Measurements from ENCODE around the gene SRC. TPM values are rescaled to one million over a fixed set of nuclear protein-coding genes. Genes with fewer than 3 reads are reported as not detected.

The SRC gene
- total and polyA plus RNA-seq, 2 of the 8 experiments (the other 6 are each of a cell fraction or from before 2014, with no cell fraction given), result 27.6 to 28.8 TPM

DNA sequence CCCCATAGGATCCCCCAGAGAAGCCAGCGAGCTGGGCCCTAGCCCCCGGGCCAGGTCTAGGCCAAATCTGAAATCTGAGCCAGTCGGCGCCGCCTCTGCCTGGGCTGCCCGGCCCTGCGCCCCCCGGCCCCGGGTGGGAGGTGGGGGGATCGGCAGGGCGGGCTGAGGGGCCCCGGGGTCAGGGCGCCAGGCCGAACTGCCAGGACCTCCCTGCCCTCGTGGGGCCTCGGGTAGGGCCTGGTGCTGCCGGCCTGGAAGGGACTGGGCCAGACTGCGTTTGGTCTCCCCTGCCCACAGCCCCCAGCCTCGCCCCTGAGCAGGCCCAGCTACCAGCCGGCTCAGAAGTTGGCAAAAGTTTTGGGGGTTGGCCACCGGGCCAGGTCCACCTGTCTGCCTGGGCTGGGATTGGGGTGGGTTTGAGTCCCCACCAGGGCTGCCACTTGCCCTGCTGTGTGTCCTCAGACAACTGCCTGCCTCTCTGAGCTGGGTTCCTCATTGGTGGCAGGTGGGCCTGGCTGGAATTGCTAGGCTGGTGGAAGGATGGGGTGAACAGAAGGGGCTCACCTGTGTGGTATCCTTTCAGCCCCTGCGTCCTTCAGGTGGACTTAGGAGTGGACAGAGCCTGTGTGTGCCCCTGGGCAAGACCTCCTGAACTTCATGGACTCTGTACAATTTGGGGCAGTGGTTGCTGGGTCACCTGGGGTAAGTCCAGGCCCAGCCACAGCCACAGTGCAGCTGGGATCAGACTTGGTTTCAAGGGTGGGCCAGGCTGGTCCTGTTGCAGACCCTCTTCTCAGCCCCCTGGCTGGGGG, 801 bp downstream of the SRC start:
- Histone ChIP-seq H3K4me2 (ENCODE audit: insufficient read depth in 1 of 2, low read depth in 2 of 2, low read length in 2 of 2) (peak overlapping the region; percentile 68 to 70), H3K79me2 (ENCODE audit: control insufficient read depth in 1 of 2, insufficient read depth in 2 of 2, low read length in 2 of 2) (peaks cover 6 to 51% of the 10 kb centered on the region in 2 experiments; a peak in 3 of 4 replicates), H2BK5ac (ENCODE audit: low read depth, low read length) (no peak overlapping the region; the same call in 1 of the 2 replicates), H3K9ac (replicated peaks in 1 of 4; ENCODE audit: extremely low read depth in 1 of 4, low read depth in 3 of 4, low read length in 3 of 4) (peak overlapping the region; percentile 25 to 61 (median 36); a peak in 5 of 7 replicates), H3K36me3 (ENCODE audit: control insufficient read depth in 2 of 4, insufficient read depth in 4 of 4, low read length in 3 of 4) (peaks cover 0 to 4% (median 0%) of the 10 kb centered on the region in 4 experiments; a peak in 2 of 8 replicates), H2BK120ac (replicated peaks; ENCODE audit: low read depth, low read length) (no peak overlapping the region), H3K56ac (replicated peaks; ENCODE audit: insufficient read length, low read depth, low read length) (no peak overlapping the region), H4K20me1 (replicated peaks in 1 of 2; ENCODE audit: control insufficient read depth in 1 of 2, insufficient read depth in 2 of 2, low read length in 2 of 2) (peaks cover 3 to 13% of the 10 kb centered on the region in 2 experiments), H3K27ac (ENCODE audit: low read depth, low read length) (no peak overlapping the region), H2BK12ac (ENCODE audit: low read depth, low read length) (peak overlapping the region; percentile 75; the same call in 1 of the 2 replicates), H2BK20ac (ENCODE audit: low read length) (no peak overlapping the region), H3K4ac (replicated peaks; ENCODE audit: insufficient read length, low read depth, low read length) (peak overlapping the region; percentile 0), H3K27me3 (replicated peaks in 1 of 4; ENCODE audit: control insufficient read depth in 3 of 4, extremely low read depth in 1 of 4, insufficient read depth in 3 of 4, low read length in 3 of 4) (no peaks in the 10 kb centered on the region), H3K4me3 (ENCODE audit: extremely low read depth in 1 of 4, insufficient read depth in 2 of 4, low read depth in 3 of 4, low read length in 4 of 4) (peak overlapping the region; percentile 33 to 67 (median 48)), H3K18ac (ENCODE audit: extremely low read depth, low read length) (no peak overlapping the region), H4K91ac (replicated peaks; ENCODE audit: insufficient read length, low read length) (peak overlapping the region; percentile 34), H3K79me1 (ENCODE audit: low read depth, low read length) (peaks cover 9% of the 10 kb centered on the region), H3K23ac (ENCODE audit: insufficient read length) (no peak overlapping the region), H2AFZ (ENCODE audit: low read length) (no peak overlapping the region), H3K4me1 (replicated peaks in 1 of 4; ENCODE audit: control insufficient read depth in 3 of 4, insufficient read depth in 4 of 4, low read length in 3 of 4) (peaks cover 0 to 11% (median 6%) of the 10 kb centered on the region in 4 experiments; a peak in 4 of 7 replicates), H2AK5ac (ENCODE audit: low read depth, low read length) (peak overlapping the region; percentile 71; the same call in 1 of the 2 replicates), H4K5ac (ENCODE audit: insufficient read length, low read depth, low read length) (no peak overlapping the region), H3K14ac (ENCODE audit: insufficient read length) (no peak overlapping the region), H4K8ac (ENCODE audit: extremely low read depth, insufficient read depth, low read length) (peak overlapping the region; percentile 87), H2BK15ac (ENCODE audit: low read length) (peak overlapping the region; percentile 81; the same call in 1 of the 2 replicates), H3K23me2 (ENCODE audit: low read depth, low read length) (no peaks in the 10 kb centered on the region; the same call in 1 of the 2 replicates), H3K9me3 (ENCODE audit: insufficient read depth in 2 of 2, low read depth in 1 of 2, low read length in 1 of 2) (no peaks in the 10 kb centered on the region)
- FAIRE-seq, result no peak
- 27% methylated on average over 5 of the region's 22 CpGs; no CpG with 5 or more reads in 1 of the 2 experiments for WGBS, 2 experiments (ENCODE audit: extremely low coverage in 1 of 2, insufficient coverage in 1 of 2, insufficient read length in 1 of 2, insufficient replicate concordance in 2 of 2, low coverage in 1 of 2, low lambda C conversion rate in 2 of 2, missing lambda C conversion rate in 1 of 2)
- no peak for DNase-seq (ENCODE audit: low read depth in 1 of 2, low spot score in 2 of 2)
- POLR2A ChIA-PET (ENCODE audit: partially characterized antibody), result interaction anchor here (0.9 to 8.3 kb wide), 11 partner anchors 9 to 80 kb away, joined by 3 to 50 read pairs (median 4); no protein-coding TSS in a partner anchor
- CTCF ChIA-PET (ENCODE audit: partially characterized antibody), result interaction anchor here (1.4 to 1.5 kb wide), 2 partner anchors 17 to 43 kb away, joined by 3 read pairs; no protein-coding TSS in a partner anchor
- no peak for TF ChIP-seq RBBP5 (IDR thresholded peaks at IDR 0.05; ENCODE audit: borderline replicate concordance, low read depth, low read length)
- 0 out of 2 replicates have a peak, but pooled peaks have one; percentile 6 for TF ChIP-seq TBP (IDR thresholded peaks at IDR 0.05; ENCODE audit: low read depth, low read length)

Data from H1 (cell line).